H9 (cell line): ENCODE data around the gene ZNF750. TPM values are rescaled to one million over a fixed set of nuclear protein-coding genes. Genes with fewer than 3 reads are reported as not detected.

Experiments used
- DNase-seq: peaks from one replicate; pipeline ENCODE4 v3.0.0-alpha.2; 2017
- H2AFZ ChIP-seq: one replicate; pipeline ENCODE4 v1.6.1; 2013; ENCODE audit warnings: mild to moderate bottlenecking, low read length, control low read depth, moderate library complexity
- H2AK5ac ChIP-seq: 2 replicates; pipeline ENCODE4 v1.6.1; 2013; ENCODE audit warnings: low read length, control low read depth, mixed read lengths; ENCODE audit not compliant: insufficient read length
- H2BK120ac ChIP-seq: one replicate; pipeline ENCODE4 v1.6.1; 2013; ENCODE audit warnings: low read depth, mild to moderate bottlenecking, low read length, control low read depth, inconsistent platforms; ENCODE audit not compliant: poor library complexity, severe bottlenecking
- H2BK12ac ChIP-seq: 2 replicates; pipeline ENCODE4 v1.6.1; 2013; ENCODE audit warnings: low read length, control low read depth, mixed read lengths, low read depth; ENCODE audit not compliant: insufficient read length
- H2BK15ac ChIP-seq: 2 replicates; pipeline ENCODE4 v1.6.1; 2013; ENCODE audit warnings: low read depth, low read length, control low read depth
- H2BK20ac ChIP-seq: one replicate; pipeline ENCODE4 v1.6.1; 2013; ENCODE audit warnings: low read depth, mild to moderate bottlenecking, low read length, control low read depth, inconsistent platforms; ENCODE audit not compliant: poor library complexity, severe bottlenecking
- H2BK5ac ChIP-seq: 2 replicates; pipeline ENCODE4 v1.6.1; 2013; ENCODE audit warnings: low read length, control low read depth, mixed read lengths; ENCODE audit not compliant: insufficient read length
- H3K14ac ChIP-seq: 2 replicates; pipeline ENCODE4 v1.6.1; 2013; ENCODE audit warnings: low read length, control low read depth; ENCODE audit not compliant: insufficient read depth
- H3K18ac ChIP-seq: 2 replicates; pipeline ENCODE4 v1.6.1; 2013; ENCODE audit warnings: low read depth, mild to moderate bottlenecking, mixed read lengths, low read length, control low read depth; ENCODE audit not compliant: insufficient read length
- H3K23ac ChIP-seq: 2 replicates; pipeline ENCODE4 v1.6.1; 2013; ENCODE audit warnings: low read length, control low read depth, mixed read lengths, low read depth; ENCODE audit not compliant: insufficient read length
- H3K23me2 ChIP-seq: 2 replicates; pipeline ENCODE4 v1.6.1; 2013; ENCODE audit warnings: low read depth, mild to moderate bottlenecking, mixed read lengths, low read length, control low read depth; ENCODE audit not compliant: insufficient read length, poor library complexity, severe bottlenecking
- H3K27ac ChIP-seq: 2 replicates; pipeline ENCODE4 v1.5.1; 2013; ENCODE audit warnings: low read length, control low read depth, mixed read lengths, low read depth; ENCODE audit not compliant: insufficient read length
- H3K27me3 ChIP-seq: 2 replicates; pipeline ENCODE4 v1.6.1; 2013; ENCODE audit warnings: low read length, control low read depth, inconsistent platforms; ENCODE audit not compliant: insufficient read depth
- H3K4ac ChIP-seq: 2 replicates; pipeline ENCODE4 v1.6.1; 2013; ENCODE audit warnings: low read depth, mild to moderate bottlenecking, control low read depth, inconsistent platforms, low read length, moderate library complexity
- H3K4me1 ChIP-seq: 2 replicates; pipeline ENCODE4 v1.6.1; 2013; ENCODE audit warnings: low read length, control low read depth, inconsistent platforms; ENCODE audit not compliant: insufficient read depth
- H3K4me2 ChIP-seq: 2 replicates; pipeline ENCODE4 v1.6.1; 2013; ENCODE audit warnings: low read length, control low read depth, mixed read lengths; ENCODE audit not compliant: insufficient read length, insufficient read depth
- H3K56ac ChIP-seq: 2 replicates; pipeline ENCODE4 v1.6.1; 2013; ENCODE audit warnings: low read depth, mild to moderate bottlenecking, mixed read lengths, low read length, control low read depth; ENCODE audit not compliant: insufficient read length
- H3K79me1 ChIP-seq: 2 replicates; pipeline ENCODE4 v1.6.1; 2013; ENCODE audit warnings: low read depth, mild to moderate bottlenecking, moderate library complexity, low read length, control low read depth, inconsistent platforms; ENCODE audit not compliant: insufficient read depth, poor library complexity, severe bottlenecking
- H3K79me2 ChIP-seq: 2 replicates; pipeline ENCODE4 v1.6.1; 2013; ENCODE audit warnings: low read length, control low read depth, inconsistent platforms; ENCODE audit not compliant: insufficient read depth
- H3K9ac ChIP-seq: 2 replicates; pipeline ENCODE4 v1.6.1; 2013; ENCODE audit warnings: low read length, control low read depth, mixed read lengths; ENCODE audit not compliant: insufficient read length; ENCODE audit errors: extremely low read depth
- H3K9me3 ChIP-seq: one replicate; pipeline ENCODE4 v1.6.1; 2013; ENCODE audit warnings: low read depth, low read length, inconsistent platforms; ENCODE audit not compliant: control insufficient read depth
- H3T11ph ChIP-seq: one replicate; pipeline ENCODE4 v1.6.1; 2013; ENCODE audit warnings: mild to moderate bottlenecking, low read length, control low read depth, inconsistent platforms
- H4K20me1 ChIP-seq: one replicate; pipeline ENCODE4 v1.6.1; 2013; ENCODE audit not compliant: control insufficient read depth, insufficient read length, insufficient read depth
- H4K5ac ChIP-seq: 2 replicates; pipeline ENCODE4 v1.6.1; 2013; ENCODE audit warnings: low read depth, mild to moderate bottlenecking, mixed read lengths, low read length, control low read depth; ENCODE audit not compliant: insufficient read length
- H4K8ac ChIP-seq: replicated peaks from 2 replicates; pipeline ENCODE4 v1.6.1; 2013; ENCODE audit warnings: low read length, control low read depth, mixed read lengths, low read depth; ENCODE audit not compliant: insufficient read length
- H4K91ac ChIP-seq: 2 replicates; pipeline ENCODE4 v1.6.1; 2013; ENCODE audit warnings: low read depth, mild to moderate bottlenecking, moderate library complexity, mixed read lengths, low read length, control low read depth; ENCODE audit not compliant: insufficient read length
- H3K27ac Mint-ChIP-seq, 3 experiments: 2 replicates in 2 of 3; 3 replicates in 1 of 3; pipeline ENCODE4 v1.8.0; 2020 to 2021; ENCODE audit warnings: mixed read lengths in 3 of 3, mild to moderate bottlenecking in 1 of 3, moderate library complexity in 1 of 3
- H3K27me3 Mint-ChIP-seq: 2 replicates; pipeline ENCODE4 v1.8.0; 2021; ENCODE audit warnings: low read depth, mild to moderate bottlenecking, moderate library complexity, mixed read lengths
- H3K36me3 Mint-ChIP-seq, 3 experiments: 2 replicates in 2 of 3; 3 replicates in 1 of 3; pipeline ENCODE4 v1.8.0; 2020 to 2021; ENCODE audit warnings: low read depth in 3 of 3, mixed read lengths in 3 of 3; ENCODE audit not compliant: insufficient read depth in 1 of 3
- H3K4me1 Mint-ChIP-seq, 2 experiments: 2 replicates each; pipeline ENCODE4 v1.8.0; 2020; ENCODE audit warnings: mixed read lengths in 2 of 2
- H3K4me3 Mint-ChIP-seq, 2 experiments: 2 replicates in 1 of 2; 3 replicates in 1 of 2; pipeline ENCODE4 v1.8.0; 2020 to 2021; ENCODE audit warnings: mild to moderate bottlenecking in 2 of 2, mixed read lengths in 2 of 2, moderate library complexity in 1 of 2
- H3K9me3 Mint-ChIP-seq, 2 experiments: 2 replicates in 1 of 2; 3 replicates in 1 of 2; pipeline ENCODE4 v1.8.0; 2020; ENCODE audit warnings: mild to moderate bottlenecking in 2 of 2, mixed read lengths in 2 of 2, moderate library complexity in 1 of 2
- WGBS: extraction: QIAGEN DNeasy Blood & Tissue Kit; methylation state at CpG from one replicate; pipeline ENCODE4 v1.1.7; 2013; ENCODE audit warnings: missing lambda C conversion rate, low lambda C conversion rate, mixed read lengths; ENCODE audit not compliant: insufficient read length; ENCODE audit errors: extremely low coverage; 5-methylcytosine and 5-hydroxymethylcytosine counted together
- total RNA-seq: library from RNA; stranded (reverse); gene quantifications from 2 replicates; pipeline ENCODE4 v1.2.1, GENCODE V29; 2021
- TF ChIP-seq, protein P1 (sequence below): fragments of 200-600 bp; sonication (generic); conservative IDR thresholded peaks from 3 replicates; pipeline ENCODE4 v1.8.0; 2021; ENCODE audit warnings: antibody characterized with exemption, mild to moderate bottlenecking

Gene ZNF750
- total RNA-seq, 1 experiment from 2014 or later, result not detected

DNA sequence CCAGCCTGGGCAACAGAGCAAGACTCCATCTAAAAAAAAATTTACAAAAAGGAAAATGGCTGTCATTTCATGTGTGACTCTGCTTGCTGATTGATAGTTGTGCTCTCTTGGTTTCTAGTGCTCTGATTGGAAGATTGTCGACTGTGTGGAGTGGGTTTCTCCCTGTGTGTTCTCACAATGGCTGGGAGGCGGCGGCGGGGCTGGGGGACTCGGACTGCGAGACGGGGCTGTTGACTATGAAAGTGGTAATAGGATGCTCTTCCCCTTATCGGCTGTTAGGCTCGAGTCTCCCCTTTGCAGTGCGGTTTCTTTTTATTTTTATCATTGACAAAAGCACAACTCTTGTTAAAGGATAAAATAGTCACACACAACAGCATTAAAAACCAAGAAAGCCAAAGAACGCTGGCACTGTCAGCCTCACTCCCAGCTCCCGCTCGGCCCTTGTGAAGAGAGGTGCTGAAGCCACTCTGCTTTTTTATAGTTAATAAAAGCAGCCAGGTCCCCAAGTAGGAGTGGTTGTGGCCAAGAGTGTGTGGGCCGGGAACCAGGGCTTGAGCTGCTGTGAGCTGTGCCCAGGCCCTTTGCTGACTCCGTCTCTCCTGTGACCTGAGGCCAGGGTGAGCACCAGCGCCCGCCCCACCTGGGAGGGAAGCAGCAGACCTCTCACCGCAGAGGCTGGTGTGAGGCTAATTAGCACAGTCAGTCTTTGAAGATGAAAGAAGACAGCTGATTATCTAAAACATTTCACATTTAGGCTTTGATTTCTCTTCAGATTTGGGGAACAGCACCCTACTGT lies 51.4 kb downstream of the ZNF750 start:
- no peak overlapping the region for H3K14ac ChIP-seq
- H3K27ac Mint-ChIP-seq, result peak overlapping the region in 2 of 3 experiments; percentile 13 to 14; a peak in 3 of 7 replicates
- H2BK120ac ChIP-seq, result no peak overlapping the region
- DNase-seq, result no peak
- H2AK5ac ChIP-seq, result no peak overlapping the region
- WGBS, result no CpG with 5 or more reads among the region's 18 CpGs
- no peak overlapping the region for H3K4me2 ChIP-seq
- H3K9me3 Mint-ChIP-seq, result no peaks in the 10 kb centered on the region; a peak in 1 of 5 replicates
- no peak overlapping the region for H4K91ac ChIP-seq
- H3K4me1 Mint-ChIP-seq, result peaks cover 0 to 4% of the 10 kb centered on the region in 2 experiments; a peak in 1 of 4 replicates
- no peaks in the 10 kb centered on the region for H4K20me1 ChIP-seq
- no peak overlapping the region for H3K27ac ChIP-seq
- H4K8ac ChIP-seq, result no peak overlapping the region
- no peaks in the 10 kb centered on the region for H3K23me2 ChIP-seq
- H3K27me3 Mint-ChIP-seq, result no peaks in the 10 kb centered on the region
- H3K23ac ChIP-seq, result no peak overlapping the region
- no peak overlapping the region for H3K4me3 Mint-ChIP-seq
- TF ChIP-seq, protein P1, sequence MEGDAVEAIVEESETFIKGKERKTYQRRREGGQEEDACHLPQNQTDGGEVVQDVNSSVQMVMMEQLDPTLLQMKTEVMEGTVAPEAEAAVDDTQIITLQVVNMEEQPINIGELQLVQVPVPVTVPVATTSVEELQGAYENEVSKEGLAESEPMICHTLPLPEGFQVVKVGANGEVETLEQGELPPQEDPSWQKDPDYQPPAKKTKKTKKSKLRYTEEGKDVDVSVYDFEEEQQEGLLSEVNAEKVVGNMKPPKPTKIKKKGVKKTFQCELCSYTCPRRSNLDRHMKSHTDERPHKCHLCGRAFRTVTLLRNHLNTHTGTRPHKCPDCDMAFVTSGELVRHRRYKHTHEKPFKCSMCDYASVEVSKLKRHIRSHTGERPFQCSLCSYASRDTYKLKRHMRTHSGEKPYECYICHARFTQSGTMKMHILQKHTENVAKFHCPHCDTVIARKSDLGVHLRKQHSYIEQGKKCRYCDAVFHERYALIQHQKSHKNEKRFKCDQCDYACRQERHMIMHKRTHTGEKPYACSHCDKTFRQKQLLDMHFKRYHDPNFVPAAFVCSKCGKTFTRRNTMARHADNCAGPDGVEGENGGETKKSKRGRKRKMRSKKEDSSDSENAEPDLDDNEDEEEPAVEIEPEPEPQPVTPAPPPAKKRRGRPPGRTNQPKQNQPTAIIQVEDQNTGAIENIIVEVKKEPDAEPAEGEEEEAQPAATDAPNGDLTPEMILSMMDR, result no peak
- H3K4ac ChIP-seq, result no peak overlapping the region
- H2BK12ac ChIP-seq, result no peak overlapping the region
- H3K79me1 ChIP-seq, result no peaks in the 10 kb centered on the region
- no peak overlapping the region for H2BK5ac ChIP-seq
- no peak overlapping the region for H3K9ac ChIP-seq
- H3K56ac ChIP-seq, result no peak overlapping the region
- H2AFZ ChIP-seq, result no peak overlapping the region
- no peak overlapping the region for H4K5ac ChIP-seq
- H3K9me3 ChIP-seq, result no peaks in the 10 kb centered on the region
- no peaks in the 10 kb centered on the region for H3K4me1 ChIP-seq
- no peak overlapping the region for H3K18ac ChIP-seq
- H2BK20ac ChIP-seq, result no peak overlapping the region
- peaks cover 25 to 43% (median 32%) of the 10 kb centered on the region in 3 experiments for H3K36me3 Mint-ChIP-seq
- no peak overlapping the region for H3T11ph ChIP-seq
- no peaks in the 10 kb centered on the region for H3K79me2 ChIP-seq
- H2BK15ac ChIP-seq, result no peak overlapping the region
- no peaks in the 10 kb centered on the region for H3K27me3 ChIP-seq
